Measurements from ENCODE around the gene GMPS.
A peak's percentile ranks its signal among the peaks of the same experiment; 100 is the strongest.

The GMPS gene

GRCh38 chr3:155869691-155870090, 759 bp upstream of the GMPS start:
- Histone ChIP-seq H3K27me3 (ENCODE audit: insufficient read depth, poor library complexity, severe bottlenecking) (no peaks in the 10 kb centered on the region), H3K36me3 (ENCODE audit: low read depth) (peaks cover 11% of the 10 kb centered on the region), H3K4me1 (ENCODE audit: insufficient read depth, poor library complexity, severe bottlenecking) (peaks cover 9% of the 10 kb centered on the region), H3K27ac (ENCODE audit: poor library complexity, severe bottlenecking) (peak overlapping the region; percentile 80), H3K9me3 (ENCODE audit: severe bottlenecking) (no peaks in the 10 kb centered on the region), H3K4me3 (ENCODE audit: severe bottlenecking) (peak overlapping the region; percentile 96)
- no peak for TF ChIP-seq CTCF (IDR thresholded peaks at IDR 0.05; ENCODE audit: poor library complexity, severe bottlenecking)
- DNase-seq (ENCODE audit: low spot score) (no peak), ATAC-seq (ENCODE audit: low read depth) (no peak)

- peak overlapping the region; percentile 96 for H3K4me3 ChIP-seq (ENCODE audit: severe bottlenecking)
- ATAC-seq (ENCODE audit: low read depth) (peak; percentile 28), DNase-seq (ENCODE audit: low spot score) (peak; percentile 66)
- peaks cover 11% of the 10 kb centered on the region for H3K36me3 ChIP-seq (ENCODE audit: low read depth)
- H3K27ac ChIP-seq (ENCODE audit: poor library complexity, severe bottlenecking) = peak overlapping the region; percentile 80
- TF ChIP-seq CTCF (IDR thresholded peaks at IDR 0.05; ENCODE audit: poor library complexity, severe bottlenecking) = peak; percentile 12
- H3K4me1 ChIP-seq (ENCODE audit: insufficient read depth, poor library complexity, severe bottlenecking) = peaks cover 9% of the 10 kb centered on the region
- H3K27me3 ChIP-seq (ENCODE audit: insufficient read depth, poor library complexity, severe bottlenecking) = no peaks in the 10 kb centered on the region
- H3K9me3 ChIP-seq (ENCODE audit: severe bottlenecking) = no peaks in the 10 kb centered on the region
Measured at GRCh38 chr3:155870945-155871745, 695 bp downstream of the GMPS start.

- ATAC-seq (ENCODE audit: low read depth) (no peak; the same call in 2 of the 3 replicates), DNase-seq (ENCODE audit: low spot score) (no peak)
- TF ChIP-seq CTCF (IDR thresholded peaks at IDR 0.05; ENCODE audit: poor library complexity, severe bottlenecking) = no peak
- peaks cover 11% of the 10 kb centered on the region for H3K36me3 ChIP-seq (ENCODE audit: low read depth)
- peaks cover 9% of the 10 kb centered on the region for H3K4me1 ChIP-seq (ENCODE audit: insufficient read depth, poor library complexity, severe bottlenecking)
- H3K4me3 ChIP-seq (ENCODE audit: severe bottlenecking) = peak overlapping the region; percentile 96
- no peaks in the 10 kb centered on the region for H3K9me3 ChIP-seq (ENCODE audit: severe bottlenecking)
- no peaks in the 10 kb centered on the region for H3K27me3 ChIP-seq (ENCODE audit: insufficient read depth, poor library complexity, severe bottlenecking)
- peak overlapping the region; percentile 80 for H3K27ac ChIP-seq (ENCODE audit: poor library complexity, severe bottlenecking)
Measured at GRCh38 chr3:155871746-155872158, 1.3 kb downstream of the GMPS start.

GRCh38 chr3:155872904-155873646, 2.6 kb downstream of the GMPS start:
- no peak for TF ChIP-seq CTCF (IDR thresholded peaks at IDR 0.05; ENCODE audit: poor library complexity, severe bottlenecking)
- Histone ChIP-seq H3K4me3 (ENCODE audit: severe bottlenecking) (peak overlapping the region; percentile 96), H3K36me3 (ENCODE audit: low read depth) (peaks cover 11% of the 10 kb centered on the region), H3K27ac (ENCODE audit: poor library complexity, severe bottlenecking) (peak overlapping the region; percentile 80), H3K9me3 (ENCODE audit: severe bottlenecking) (no peaks in the 10 kb centered on the region), H3K27me3 (ENCODE audit: insufficient read depth, poor library complexity, severe bottlenecking) (no peaks in the 10 kb centered on the region), H3K4me1 (ENCODE audit: insufficient read depth, poor library complexity, severe bottlenecking) (peaks cover 9% of the 10 kb centered on the region)
- ATAC-seq (ENCODE audit: low read depth) = no peak
- no peak for DNase-seq (ENCODE audit: low spot score)
